GM19455 (cell line): ENCODE data around the gene HIBADH.
"Not testable (repeated sequence)": the region's sequence is repeated elsewhere in the genome, so short reads cannot be mapped to it uniquely, and the experiment has no call there.

Source experiments
- ATAC-seq: cut with Tn5 transposase; IDR thresholded peaks from one replicate; pipeline ENCODE4 v1.9.1; 2021; ENCODE audit not compliant: unreplicated experiment

HIBADH gene

DNA sequence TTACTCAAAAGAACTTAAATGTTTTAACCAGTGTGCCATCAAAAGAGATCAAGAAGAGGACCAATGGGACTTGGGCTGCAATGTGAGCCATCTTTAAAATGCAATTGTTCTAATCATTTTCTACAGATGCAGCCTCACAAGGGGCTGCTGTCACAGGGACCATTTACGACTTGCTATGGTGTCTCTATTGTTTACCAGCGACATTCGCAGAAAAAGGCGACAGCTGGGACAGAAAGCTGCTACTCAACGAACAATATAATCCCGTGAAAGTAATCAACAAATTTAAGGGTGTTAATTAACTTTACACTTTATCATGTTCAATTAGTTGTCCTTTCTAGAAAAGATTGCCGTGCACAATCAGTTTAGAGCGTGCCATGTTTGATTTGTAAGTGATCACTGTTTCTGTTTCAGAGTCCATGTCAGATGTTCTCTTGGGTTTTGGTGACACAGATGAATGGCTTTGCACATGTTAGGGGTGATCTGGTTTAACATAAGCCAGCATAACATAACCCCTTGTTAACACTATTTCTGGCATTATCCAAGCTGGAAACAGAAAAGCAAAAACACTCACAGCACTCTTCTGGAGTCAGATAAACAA, 110.8 kb downstream of the HIBADH start:
- no peak for ATAC-seq

DNA sequence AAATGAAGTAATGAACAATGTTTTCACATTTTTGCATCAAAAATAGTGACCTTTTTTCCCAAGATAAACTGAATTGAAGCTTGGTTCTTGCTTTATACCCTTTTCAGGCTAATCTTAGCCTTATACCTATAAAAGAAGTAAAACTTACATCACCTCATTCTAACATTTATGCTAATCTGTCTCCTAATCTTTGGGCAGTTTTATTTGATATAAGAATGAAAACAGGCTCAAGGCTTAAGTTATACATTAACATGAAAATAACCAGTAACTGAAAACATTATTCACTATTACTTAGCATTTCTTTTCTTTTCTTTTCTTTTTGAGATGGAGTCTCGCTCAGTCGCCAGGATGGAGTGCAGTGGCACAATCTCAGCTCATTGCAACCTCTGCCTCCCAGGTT, 113.1 kb downstream of the HIBADH start:
- ATAC-seq, result no peak

DNA sequence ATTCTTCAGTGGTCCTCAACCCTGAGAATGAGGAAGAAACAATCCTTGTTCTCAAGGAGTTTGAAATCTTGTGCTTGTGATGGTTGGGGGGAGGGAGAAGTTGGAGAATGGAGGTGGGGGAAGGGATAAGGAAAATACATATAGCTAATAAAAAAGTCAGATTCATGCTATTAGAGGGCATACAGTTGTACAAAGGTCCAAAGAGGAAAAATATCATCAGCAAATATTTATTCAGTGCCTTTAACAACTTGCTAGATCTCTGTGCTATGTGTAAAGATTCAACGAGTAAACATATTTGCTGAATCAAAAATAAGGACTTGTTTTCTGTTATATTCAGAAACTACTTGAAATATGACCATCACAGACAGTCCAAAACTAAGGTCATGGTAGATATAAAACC, 114.4 kb downstream of the HIBADH start:
- no peak for ATAC-seq

DNA sequence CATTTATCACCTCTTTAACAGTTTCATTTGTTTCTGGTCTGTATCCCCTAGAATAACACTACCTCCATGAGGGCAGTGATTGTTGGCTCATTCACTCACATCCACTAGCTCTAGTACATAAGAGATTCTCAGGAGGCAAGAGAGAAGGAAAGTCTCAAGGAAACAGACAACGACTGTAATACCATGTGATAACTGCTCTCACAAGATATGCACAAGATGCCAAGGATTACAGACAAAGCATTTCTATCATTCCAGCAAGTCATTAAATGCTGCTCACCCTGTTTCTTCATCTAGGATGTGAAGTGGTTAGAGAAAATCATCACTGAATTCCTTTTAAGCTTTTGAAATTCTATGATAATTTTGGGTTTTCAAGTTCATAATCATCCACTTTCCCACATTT, 115.3 kb downstream of the HIBADH start:
- no peak for ATAC-seq

DNA sequence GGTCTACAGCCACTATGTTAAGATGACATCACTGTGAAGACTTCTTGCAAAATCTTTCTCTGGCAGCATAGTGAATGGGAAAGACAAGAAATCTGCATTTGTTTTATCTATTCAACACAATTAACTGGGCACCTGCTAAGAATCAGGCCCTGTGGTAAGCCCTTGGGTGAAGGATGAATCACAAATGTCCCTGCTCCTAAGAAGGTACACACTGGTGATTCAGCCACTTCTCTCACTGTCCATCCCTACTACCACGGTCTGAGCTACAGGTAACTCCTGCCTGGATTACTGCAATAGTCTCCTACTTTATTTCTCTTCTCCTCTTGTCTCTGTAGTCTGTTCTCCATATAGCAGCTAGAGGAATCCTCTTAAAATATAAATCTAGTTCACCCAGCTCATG, 116.1 kb downstream of the HIBADH start:
- ATAC-seq, result no peak

DNA sequence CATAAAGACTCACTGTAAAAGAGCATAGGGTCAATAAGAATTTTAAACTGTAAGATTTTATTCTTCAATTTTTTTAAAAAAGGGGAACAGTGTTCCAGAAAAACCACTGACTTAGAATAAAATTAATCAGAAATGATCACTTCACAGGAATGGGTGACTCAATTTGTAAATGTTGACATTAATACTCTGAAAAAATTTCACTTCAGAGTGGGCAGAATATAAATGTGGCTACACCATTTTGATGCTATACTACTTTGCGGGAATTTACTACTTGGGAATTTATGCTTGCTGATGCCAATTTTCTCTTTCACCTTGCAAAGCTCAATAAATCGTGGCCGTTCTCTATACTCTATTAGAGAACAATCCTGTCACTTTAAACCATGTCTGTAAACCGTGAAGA, 126.9 kb downstream of the HIBADH start:
- no peak for ATAC-seq

DNA sequence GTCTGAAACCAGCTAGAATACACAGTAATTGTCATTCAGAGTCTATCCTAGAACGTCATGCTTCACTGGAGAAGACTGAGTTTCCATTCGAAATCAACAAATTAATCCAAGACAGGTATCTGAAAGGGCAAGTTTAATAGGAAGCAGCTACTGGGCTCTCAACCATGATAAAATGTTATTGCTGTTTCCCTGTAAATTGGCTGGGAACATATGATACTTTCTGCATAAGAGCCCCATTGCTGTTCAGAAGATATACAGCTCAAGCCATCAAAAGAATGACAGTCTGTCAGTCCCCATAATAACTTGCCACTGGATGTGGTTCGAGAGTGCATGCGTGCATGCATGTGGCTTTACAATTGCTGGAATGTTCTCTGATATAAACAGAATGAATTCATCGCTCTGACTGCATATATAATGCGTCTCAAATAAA, 129.0 kb downstream of the HIBADH start:
- no peak for ATAC-seq

DNA sequence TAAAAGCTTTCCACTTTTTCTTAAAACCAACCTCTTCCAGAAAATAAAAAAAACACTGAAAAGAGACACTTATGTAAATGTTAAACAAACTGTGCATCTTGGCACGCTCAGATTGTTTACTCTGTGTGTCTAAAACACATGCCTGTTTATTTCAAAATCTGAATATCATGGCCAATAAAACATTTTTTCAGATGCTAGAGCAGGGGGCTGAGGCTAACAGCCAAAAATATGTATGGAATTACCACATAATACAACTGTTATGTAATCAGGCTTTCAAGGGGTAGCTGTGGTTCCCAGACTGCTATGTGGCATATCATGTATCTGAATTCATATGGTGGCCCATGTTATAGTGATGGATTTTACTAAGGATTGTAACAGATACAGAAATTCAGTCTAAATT, 130.4 kb downstream of the HIBADH start:
- no peak for ATAC-seq

DNA sequence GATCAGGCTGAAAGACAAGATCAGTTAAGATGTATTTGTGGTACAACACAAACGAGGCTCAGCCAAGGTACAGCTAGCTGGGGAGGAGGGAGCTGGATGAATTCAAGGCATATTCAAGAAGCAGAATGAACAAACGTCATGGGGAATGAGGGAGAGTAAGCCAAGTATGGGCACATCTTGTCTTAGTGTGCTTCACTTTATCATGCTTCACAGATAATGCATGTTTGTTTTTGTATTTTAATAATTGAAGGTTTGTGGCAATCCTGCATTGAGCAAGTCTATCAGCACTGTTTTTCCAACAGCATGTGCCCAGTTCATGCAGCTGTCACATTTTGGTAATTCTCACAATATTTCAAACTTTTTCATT, 135.4 kb downstream of the HIBADH start:
- no peak for ATAC-seq

DNA sequence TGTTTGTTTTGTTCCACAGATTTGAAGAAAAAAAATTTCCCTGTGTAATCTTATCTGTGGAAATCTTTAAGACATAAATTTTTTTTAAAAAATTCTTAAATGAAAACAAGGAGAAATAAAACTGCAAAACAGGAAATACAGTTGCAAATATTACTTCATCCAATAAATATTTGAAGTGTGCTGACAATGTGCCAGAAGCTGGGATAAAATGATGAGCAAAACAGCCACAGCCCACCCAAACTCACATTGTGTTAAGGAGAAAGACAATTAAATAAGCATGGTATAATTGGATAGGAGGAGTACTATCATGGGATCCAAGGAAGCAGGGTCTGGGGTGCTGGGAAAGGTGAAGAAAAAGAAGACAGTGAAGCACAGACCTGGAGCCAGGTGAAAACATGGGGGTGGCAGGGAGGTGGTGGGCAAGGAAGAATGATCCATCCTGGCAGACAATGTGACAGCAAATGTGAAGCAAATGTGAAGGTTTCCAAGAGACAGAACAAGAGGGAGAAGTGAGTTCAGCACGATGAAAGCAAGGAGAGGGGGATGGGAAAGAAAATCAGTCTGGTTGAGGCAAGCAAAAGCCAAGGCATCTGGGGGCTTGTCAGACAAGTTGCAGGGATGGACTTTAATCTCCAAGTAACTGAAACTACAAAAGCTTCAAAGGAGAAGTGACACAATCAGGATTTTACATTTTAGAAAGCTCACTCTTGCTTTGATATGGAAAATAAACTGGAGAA, 135.9 kb downstream of the HIBADH start:
- no peak for ATAC-seq

DNA sequence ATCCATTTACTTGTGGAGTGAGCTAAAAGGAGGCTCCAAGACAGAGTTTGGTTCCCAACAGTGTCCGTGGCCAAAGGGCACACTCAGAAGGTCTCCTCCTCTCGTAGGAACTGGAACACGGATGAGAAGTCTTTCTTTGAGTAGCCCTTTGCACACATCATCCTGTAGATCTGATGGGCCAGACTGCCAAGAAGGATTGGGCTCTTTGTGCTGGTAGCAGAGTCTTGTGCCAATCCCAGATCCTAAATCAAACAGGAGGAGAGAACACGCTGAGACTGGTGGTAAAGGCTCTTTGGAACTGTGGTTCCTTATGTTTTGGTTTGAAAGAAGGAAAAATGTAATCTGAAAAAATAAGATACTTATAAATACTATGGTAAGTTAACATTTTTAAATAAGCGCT, 136.6 kb downstream of the HIBADH start:
- no peak for ATAC-seq

DNA sequence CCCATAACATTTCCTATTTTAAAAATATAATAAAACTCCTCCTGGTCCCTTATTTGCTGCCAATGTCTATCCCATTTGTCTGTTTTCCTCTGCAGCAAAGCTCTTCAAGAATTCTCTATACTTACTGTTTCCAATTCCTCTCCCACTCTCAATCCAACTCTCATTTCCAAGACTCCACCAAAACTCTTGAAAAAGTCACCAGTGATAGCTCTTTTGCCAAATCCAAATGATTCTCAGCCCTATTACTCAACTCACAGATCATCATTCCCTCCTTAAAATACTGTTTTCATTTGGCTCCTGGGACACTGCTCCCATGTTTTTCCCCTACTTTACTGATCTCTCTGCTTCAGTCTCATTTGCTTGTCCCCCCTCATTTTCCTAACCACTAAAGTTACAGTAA, 139.4 kb downstream of the HIBADH start:
- no peak for ATAC-seq

DNA sequence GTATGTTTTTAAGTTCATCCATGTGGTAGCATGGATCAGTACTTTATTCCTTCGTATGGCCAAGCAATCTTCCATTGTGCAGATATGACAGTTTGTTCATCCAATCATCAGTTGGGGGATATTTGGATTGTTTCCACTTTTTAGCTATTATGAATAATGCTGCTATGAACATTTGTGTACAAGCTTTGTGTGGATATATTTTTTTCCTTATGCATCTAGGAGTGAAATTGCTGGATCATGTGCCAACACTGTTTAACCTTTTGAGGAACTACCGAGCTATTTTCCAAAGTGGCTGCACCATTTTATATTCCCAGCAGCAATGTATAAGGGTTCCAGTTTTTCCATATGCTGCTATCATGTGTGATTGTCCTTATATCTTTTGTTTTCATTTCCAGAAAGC, 140.1 kb downstream of the HIBADH start:
- ATAC-seq, result no peak

DNA sequence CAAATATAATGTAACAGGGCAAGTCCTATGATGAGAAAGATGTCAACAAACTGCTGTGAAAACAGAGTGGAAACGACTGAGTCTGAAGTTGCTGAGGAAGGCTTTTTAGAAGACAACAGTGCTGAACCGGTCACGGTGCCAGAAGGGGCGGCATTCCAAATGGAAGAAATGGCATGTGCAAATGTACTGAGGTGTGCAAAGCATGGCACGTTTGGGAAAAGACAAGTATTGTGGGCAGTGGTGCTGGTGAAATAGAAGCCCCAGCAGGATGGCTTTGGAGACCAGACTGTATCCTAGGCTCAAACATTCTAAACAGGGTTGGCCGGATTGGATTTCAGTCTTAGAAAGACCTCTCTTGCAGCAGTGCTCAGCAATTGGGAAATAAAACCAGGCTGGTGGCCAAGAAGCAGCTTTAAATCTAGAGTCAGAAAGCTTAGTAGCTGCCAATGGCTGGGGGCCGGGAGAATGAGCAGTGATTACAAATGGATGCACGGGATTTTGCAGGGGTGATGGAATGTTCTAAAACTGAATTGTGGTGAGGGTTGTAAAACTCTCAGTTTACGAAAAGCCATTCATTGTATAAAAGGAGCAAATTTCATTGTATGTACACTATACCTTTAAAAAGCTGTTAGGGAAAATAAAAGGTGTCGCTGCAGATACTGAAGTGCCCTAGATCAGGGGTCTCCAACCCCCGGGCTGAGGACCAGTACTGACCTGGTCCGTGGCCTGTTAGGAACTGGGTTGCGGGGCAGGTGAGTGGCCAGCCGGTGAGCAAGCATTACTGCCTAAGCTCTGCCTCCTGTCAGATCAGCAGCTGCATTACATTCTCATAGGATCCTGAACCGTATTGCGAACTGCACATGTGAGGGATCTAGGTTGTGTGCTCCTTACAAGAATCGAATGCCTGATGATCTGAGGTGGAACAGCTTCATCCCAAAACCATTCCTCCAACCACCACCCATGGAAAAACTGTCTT, 141.6 kb downstream of the HIBADH start:
- ATAC-seq, result no peak

DNA sequence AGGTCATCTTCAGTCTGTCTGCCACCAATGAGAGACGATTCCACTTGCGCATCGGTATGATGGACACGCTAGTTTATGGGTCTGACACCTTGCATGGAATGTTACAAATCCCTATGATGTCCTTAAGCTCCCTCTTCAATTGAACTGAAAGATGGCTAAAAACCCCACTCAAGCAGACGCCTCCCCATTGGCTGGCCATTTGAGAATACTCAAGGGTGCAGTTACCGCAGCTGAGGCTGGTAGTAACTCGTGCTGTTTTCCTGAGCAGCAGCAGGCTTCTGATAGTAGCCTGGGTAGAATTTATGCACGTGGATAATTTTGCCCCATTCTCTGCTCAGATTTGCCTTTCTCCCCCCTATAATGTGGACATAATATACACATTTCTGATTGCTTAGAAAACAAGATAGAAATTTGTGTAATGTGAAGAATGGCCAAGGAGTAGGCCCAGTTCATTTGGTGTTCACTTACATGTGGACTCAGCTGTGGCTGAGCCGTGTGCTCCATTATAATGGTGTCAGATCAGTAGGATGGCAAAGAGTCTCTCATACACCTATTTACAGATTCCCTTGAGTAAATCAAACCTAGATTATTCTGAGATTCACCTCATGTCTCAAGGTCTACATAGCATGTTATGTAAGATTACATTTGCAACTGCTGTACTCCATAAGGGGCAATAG, 142.8 kb downstream of the HIBADH start:
- no peak for ATAC-seq

DNA sequence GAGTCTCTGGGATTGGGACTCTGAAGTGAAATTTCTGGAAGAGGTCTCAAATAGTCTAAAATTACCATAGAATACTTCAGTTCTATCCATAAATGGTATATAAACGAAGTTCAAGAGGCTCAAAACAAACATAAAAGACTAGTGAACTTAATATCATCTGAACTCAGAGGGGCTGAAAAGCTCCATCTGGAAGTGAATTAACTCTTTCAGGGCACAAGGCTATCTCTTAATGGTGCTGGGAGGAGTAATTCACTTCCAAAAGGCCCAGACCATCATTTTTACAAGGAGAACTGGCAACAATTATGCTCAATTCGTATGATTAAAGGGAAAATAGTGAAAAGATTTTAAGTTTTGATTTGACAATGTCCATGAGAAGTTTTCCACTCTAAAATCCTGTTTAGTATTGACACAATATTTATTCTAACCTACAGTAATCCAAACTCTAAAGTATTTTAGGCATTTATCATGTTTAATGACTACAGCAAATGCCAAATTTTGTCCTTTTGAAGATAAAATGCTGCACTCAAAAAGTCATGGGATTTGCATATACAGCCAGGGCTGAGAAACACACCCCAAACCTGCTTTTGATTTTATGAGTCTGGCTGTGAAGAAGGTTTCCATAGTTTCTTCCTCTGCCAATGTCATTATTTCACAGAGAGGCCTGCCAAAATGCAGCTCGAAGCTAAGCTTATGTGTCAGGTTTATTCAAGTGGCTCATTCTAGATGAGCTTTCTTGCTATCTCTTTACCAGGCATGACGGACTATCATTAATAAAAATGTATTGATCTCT, 143.9 kb downstream of the HIBADH start:
- ATAC-seq, result no peak

DNA sequence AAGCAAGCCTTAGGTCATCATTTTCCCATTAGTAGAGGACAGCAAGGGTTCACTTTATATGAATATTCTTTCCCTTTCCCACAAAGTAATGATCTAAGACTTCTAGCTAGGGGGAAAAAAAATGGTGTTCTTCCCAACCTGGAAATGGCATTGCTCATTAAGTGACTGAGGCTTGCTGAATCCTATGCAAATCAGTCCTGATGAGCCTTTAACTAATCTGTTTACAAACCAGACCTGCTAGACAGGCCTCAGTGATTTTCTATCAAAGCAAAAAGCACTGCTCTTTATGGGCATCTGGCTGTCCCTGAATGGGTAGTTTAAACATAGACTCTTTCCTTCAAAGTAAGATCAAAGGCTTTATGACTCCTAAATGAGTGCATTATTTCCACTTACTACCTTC, 146.3 kb downstream of the HIBADH start:
- ATAC-seq, result no peak

DNA sequence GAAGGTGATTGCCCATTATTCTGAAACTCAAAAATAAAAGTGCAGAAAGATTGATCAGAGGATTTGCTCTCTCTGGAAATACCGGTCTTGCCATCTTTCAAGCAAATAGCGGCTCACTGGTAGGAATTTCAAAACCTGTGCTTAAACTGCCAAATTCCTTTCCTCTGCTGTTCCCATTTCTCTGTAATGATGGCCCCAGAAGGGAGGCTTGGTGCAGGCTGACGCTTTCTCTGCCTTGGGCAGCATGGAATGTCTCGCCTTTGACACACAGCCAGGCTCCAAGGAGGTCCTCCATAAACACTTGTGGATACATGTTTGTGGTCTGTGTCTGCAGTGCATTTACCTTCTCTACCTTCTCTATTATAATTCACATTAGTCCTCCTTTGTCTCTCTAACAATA, 146.8 kb downstream of the HIBADH start:
- ATAC-seq, result no peak

DNA sequence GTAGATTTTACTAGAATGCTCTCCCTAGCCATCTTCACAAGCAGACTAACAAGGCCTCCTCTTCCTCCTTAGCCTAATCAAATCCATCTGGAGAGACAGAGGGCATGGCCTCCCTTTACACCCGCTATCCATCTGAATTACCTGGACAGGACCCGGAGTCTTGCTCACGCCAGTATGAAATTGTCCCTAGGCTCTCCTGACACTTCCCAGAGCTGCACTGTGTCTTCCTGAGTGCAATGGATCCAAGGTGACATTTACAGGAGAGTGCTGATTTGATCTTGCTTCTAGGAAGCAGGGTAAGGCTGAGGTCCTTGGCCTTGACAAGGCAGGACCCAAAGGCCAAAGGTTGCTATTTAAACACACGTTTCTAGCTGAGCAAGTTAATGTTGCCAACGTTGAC, 147.8 kb downstream of the HIBADH start:
- ATAC-seq, result no peak

DNA sequence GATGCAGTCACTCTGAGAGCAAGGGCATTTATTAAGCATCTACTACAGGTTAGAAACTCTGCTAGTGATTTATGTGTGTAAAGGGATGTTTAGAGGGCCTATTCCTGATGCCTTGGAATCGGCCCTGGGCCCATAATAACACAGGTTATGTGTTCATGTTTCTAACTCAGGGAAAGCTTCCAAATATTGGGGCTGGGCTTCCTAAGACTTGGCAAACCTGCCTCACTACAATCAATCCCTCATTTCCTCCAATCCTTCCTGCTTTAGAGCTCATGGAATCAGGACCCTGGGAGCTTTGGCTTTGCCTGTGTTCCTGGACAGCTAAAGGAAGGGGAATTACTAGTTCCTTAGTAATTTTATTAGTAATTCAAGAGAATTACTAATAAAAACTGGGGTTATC, 148.8 kb downstream of the HIBADH start:
- ATAC-seq, result no peak

DNA sequence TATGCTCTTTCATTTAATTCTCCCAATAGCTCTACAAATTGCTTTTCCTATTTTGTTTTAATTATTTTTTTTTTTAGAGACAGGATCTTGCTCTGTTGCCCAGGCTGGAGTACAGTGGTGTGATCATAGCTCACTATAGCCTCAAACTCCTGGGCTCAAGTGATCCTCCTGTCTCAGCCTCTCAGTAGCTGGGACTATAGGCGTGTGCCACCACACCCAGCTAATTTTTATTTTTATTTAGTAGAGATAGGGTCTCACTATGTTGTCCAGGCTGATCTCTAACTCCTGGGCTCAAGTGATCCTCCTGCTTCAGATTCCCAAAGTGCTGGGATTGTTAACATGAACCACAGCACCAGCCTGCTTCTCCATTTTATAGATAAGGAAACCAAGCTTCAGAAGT, 151.3 kb downstream of the HIBADH start:
- not testable (repeated sequence) for ATAC-seq
